Coronary artery (tissue), 2 donors: Measurements from ENCODE around the gene ACOX3.

Experiments
- DNase-seq: peaks from one replicate; pipeline ENCODE4 v3.0.0-alpha.2; 2017; ENCODE audit warnings: low spot score
- H3K27ac ChIP-seq, 2 donors: fragments of 200-600 bp; sonication (generic); one replicate each; pipeline ENCODE4 v1.5.1; 2016 to 2019
- H3K4me3 ChIP-seq: fragments of 200-600 bp; sonication (generic); 2 replicates; pipeline ENCODE4 v1.5.1; 2016; ENCODE audit warnings: mild to moderate bottlenecking, moderate library complexity
- CTCF ChIP-seq: fragments of 200-600 bp; sonication (generic); IDR thresholded peaks from one replicate; pipeline ENCODE4 v1.5.1; 2019; ENCODE audit warnings: antibody characterized with exemption

The ACOX3 gene

GRCh38 chr4:8457646-8458252, 17.2 kb upstream of the ACOX3 start:
- Histone ChIP-seq H3K4me3 (no peak overlapping the region), H3K27ac (no peak overlapping the region)
- DNase-seq: no peak
- TF ChIP-seq CTCF: no peak

- no peak overlapping the region for H3K27ac ChIP-seq
- TF ChIP-seq CTCF: no peak
- no peak overlapping the region for H3K4me3 ChIP-seq
- DNase-seq: no peak
These were observed 13.4 kb upstream of the ACOX3 start for GRCh38 chr4:8453957-8454356.

GRCh38 chr4:8451440-8452182, 11.1 kb upstream of the ACOX3 start:
- Histone ChIP-seq H3K4me3 (no peak overlapping the region), H3K27ac (no peak overlapping the region)
- no peak for TF ChIP-seq CTCF
- DNase-seq: no peak

GRCh38 chr4:8446122-8446521, 5.6 kb upstream of the ACOX3 start:
- no peak for DNase-seq
- H3K4me3 ChIP-seq: no peak overlapping the region
- H3K27ac ChIP-seq: no peak overlapping the region
- no peak for TF ChIP-seq CTCF

GRCh38 chr4:8443801-8444200, 3.3 kb upstream of the ACOX3 start:
- Histone ChIP-seq H3K27ac (no peak overlapping the region), H3K4me3 (no peak overlapping the region)
- no peak for DNase-seq
- TF ChIP-seq CTCF: no peak

GRCh38 chr4:8442596-8443358, 2.3 kb upstream of the ACOX3 start:
- H3K4me3 ChIP-seq: no peak overlapping the region
- no peak overlapping the region for H3K27ac ChIP-seq

More at GRCh38 chr4:8442596-8443358, 2.3 kb upstream of the ACOX3 start:
- no peak for TF ChIP-seq CTCF
- no peak for DNase-seq
